Brain microvascular endothelial cell (primary cell): Measurements from ENCODE around the gene ZFHX3.

Experiments
- DNase-seq: peaks from one replicate; pipeline ENCODE4 v3.0.0-alpha.2; 2020
- H3K27ac ChIP-seq: fragments of 250-450 bp; sonication (Bioruptor Pico); 2 replicates; pipeline ENCODE4 v1.5.1; 2020; ENCODE audit warnings: mild to moderate bottlenecking, moderate library complexity
- H3K27me3 ChIP-seq: fragments of 250-450 bp; sonication (Bioruptor Pico); replicated peaks from 2 replicates; pipeline ENCODE4 v1.5.1; 2020; ENCODE audit warnings: mild to moderate bottlenecking
- H3K36me3 ChIP-seq: fragments of 250-450 bp; sonication (Bioruptor Pico); replicated peaks from 2 replicates; pipeline ENCODE4 v1.5.1; 2020; ENCODE audit warnings: mild to moderate bottlenecking
- H3K4me3 ChIP-seq: 2 replicates; pipeline ENCODE4 v1.5.1; 2011; ENCODE audit warnings: low read depth, mild to moderate bottlenecking, control low read depth, low read length, moderate library complexity
- CTCF ChIP-seq: IDR thresholded peaks from 2 replicates; pipeline ENCODE4 v1.5.1; 2011; ENCODE audit warnings: low read depth, mild to moderate bottlenecking, moderate library complexity, low read length, control low read depth, inconsistent platforms; ENCODE audit errors: missing control alignments
- in situ Hi-C: cut with HindIII; loops from 2 replicates; pipeline ENCODE4 v1.10.0; 2017; ENCODE audit warnings: low sequenced_read_pairs, low pct_ligation_motif_present

Gene ZFHX3

DNA sequence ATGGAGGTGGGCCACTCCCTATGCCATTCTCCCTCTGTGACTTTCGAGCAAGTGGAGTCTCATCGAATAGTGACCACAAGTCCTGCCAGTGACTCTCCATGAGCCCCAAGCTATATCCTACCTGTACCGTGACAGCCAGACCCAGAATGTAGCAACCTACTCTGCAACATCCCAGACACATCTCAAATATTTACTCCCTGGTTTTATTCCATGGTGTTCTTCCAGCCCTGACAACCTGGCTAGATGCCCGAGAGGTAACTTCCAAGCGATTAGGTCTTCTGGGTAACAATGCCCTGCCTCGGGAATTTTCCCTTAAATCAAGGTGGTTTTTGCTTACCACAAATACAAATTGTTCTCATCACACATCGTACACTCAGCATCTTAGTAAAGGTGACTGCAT is 211.7 kb downstream of the ZFHX3 start:
- no peak for TF ChIP-seq CTCF
- H3K27me3 ChIP-seq: no peaks in the 10 kb centered on the region

DNA sequence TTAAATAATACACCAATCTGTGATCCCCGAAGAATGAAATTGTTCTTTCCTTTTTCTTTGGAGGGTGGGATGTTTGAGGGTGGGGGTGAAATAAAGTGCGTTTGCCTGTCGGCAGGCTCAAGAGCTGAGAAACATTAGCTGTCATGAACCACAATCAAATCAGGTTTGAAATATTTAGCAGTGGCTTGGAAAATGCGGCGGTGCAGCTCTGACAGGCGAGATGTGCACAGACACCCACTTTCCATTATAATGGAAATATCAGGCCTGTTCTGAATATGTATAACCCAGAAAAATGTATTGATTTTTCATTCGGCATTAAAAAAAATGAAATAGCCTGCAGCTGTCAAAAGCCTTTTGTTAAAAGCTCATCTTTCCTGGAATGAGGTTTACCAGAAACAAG is 212.8 kb downstream of the ZFHX3 start:
- H3K36me3 ChIP-seq: no peaks in the 10 kb centered on the region
- no peak overlapping the region for H3K27ac ChIP-seq
- no peak for TF ChIP-seq CTCF
- no peaks in the 10 kb centered on the region for H3K27me3 ChIP-seq
- in situ Hi-C loops: loop anchor here (25.0 kb wide), 1 partner anchor 377 kb away; no protein-coding TSS in a partner anchor
- DNase-seq: no peak
- no peak overlapping the region for H3K4me3 ChIP-seq

More for the DNA sequence above, 211.7 kb downstream of the ZFHX3 start:
- no peak overlapping the region for H3K4me3 ChIP-seq
- H3K36me3 ChIP-seq: no peaks in the 10 kb centered on the region
- in situ Hi-C loops: loop anchor here (25.0 kb wide), 1 partner anchor 376 kb away; no protein-coding TSS in a partner anchor
- no peak overlapping the region for H3K27ac ChIP-seq
- DNase-seq: no peak

- DNase-seq: no peak
- in situ Hi-C loops: loop anchor here (25.0 kb wide), 1 partner anchor 378 kb away; no protein-coding TSS in a partner anchor
- H3K27me3 ChIP-seq: no peaks in the 10 kb centered on the region
These were observed 213.4 kb downstream of the ZFHX3 start for GRCh38 chr16:72834499-72834898.

DNA sequence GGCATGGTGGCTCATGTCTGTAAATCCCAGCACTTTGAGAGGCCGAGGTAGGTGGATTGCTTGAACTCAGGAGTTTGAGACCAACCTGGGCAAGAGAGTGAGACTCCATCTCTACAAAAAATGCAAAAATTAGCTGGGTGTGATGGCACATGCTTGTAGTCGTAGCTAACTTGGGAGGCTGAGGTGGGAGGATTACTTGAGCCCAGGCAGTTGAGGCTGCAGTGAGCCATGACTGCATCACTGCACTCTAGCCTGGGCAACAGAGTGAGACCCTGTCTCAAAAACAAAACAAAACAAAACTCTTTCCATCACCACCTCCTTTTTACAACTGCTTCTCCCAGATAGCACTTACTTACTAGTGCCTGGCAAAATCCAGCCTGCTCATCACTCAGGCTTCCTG is 214.0 kb downstream of the ZFHX3 start:
- in situ Hi-C loops: loop anchor here (25.0 kb wide), 1 partner anchor 378 kb away; no protein-coding TSS in a partner anchor
- DNase-seq: no peak
- peaks cover 6% of the 10 kb centered on the region for H3K36me3 ChIP-seq
- no peak overlapping the region for H3K4me3 ChIP-seq
- H3K27me3 ChIP-seq: no peaks in the 10 kb centered on the region
- no peak overlapping the region for H3K27ac ChIP-seq
- TF ChIP-seq CTCF: no peak

More at GRCh38 chr16:72834499-72834898, 213.4 kb downstream of the ZFHX3 start:
- peaks cover under 1% of the 10 kb centered on the region for H3K36me3 ChIP-seq
- H3K27ac ChIP-seq: no peak overlapping the region
- no peak for TF ChIP-seq CTCF
- no peak overlapping the region for H3K4me3 ChIP-seq

GRCh38 chr16:72833482-72833881 is 214.4 kb downstream of the ZFHX3 start:
- no peak for TF ChIP-seq CTCF
- no peak overlapping the region for H3K4me3 ChIP-seq
- DNase-seq: no peak
- no peaks in the 10 kb centered on the region for H3K27me3 ChIP-seq
- no peak overlapping the region for H3K27ac ChIP-seq
- peaks cover 6% of the 10 kb centered on the region for H3K36me3 ChIP-seq
- in situ Hi-C loops: loop anchor here (25.0 kb wide), 1 partner anchor 379 kb away; no protein-coding TSS in a partner anchor
